H1 (cell line): ENCODE data around the gene NBEA. TPM values are rescaled to one million over a fixed set of nuclear protein-coding genes. Genes with fewer than 3 reads are reported as not detected.

Experiments
- CTCF ChIA-PET: fragments of 300-600 bp; sonication (Branson Sonifier 250); formaldehyde crosslinking; loops from one replicate; lab custom pipeline; 2021; ENCODE audit not compliant: partially characterized antibody; lab: Charles Lee
- POLR2A ChIA-PET: fragments of 300-600 bp; sonication (Branson Sonifier 250); formaldehyde crosslinking; loops from one replicate; lab custom pipeline; 2021; ENCODE audit warnings: inconsistent platforms; ENCODE audit not compliant: partially characterized antibody; lab: Charles Lee
- DNase-seq, 2 experiments: peaks; one replicate each; pipeline versions ENCODE4 v3.0.0 to v3.0.0-alpha.2; 2010 to 2022; ENCODE audit warnings: low spot score in 2 of 2, low read depth in 1 of 2, mixed read lengths in 1 of 2
- FAIRE-seq: peaks from 2 replicates; lab custom pipeline; 2011; peaks lifted over from hg19 to GRCh38; lab: Jason Lieb, UNC
- H2AFZ ChIP-seq: 2 replicates; pipeline ENCODE4 v1.8.1; 2012; ENCODE audit warnings: low read length, inconsistent platforms
- H2AK5ac ChIP-seq: 2 replicates; pipeline ENCODE4 v1.6.1; 2013; ENCODE audit warnings: low read depth, low read length
- H2BK120ac ChIP-seq: replicated peaks from 2 replicates; pipeline ENCODE3; 2013; ENCODE audit warnings: low read depth, low read length, inconsistent platforms
- H2BK12ac ChIP-seq: 2 replicates; pipeline ENCODE4 v1.6.1; 2013; ENCODE audit warnings: low read depth, low read length
- H2BK15ac ChIP-seq: 2 replicates; pipeline ENCODE4 v1.6.1; 2013; ENCODE audit warnings: low read length
- H2BK20ac ChIP-seq: 2 replicates; pipeline ENCODE4 v1.6.1; 2013; ENCODE audit warnings: low read length
- H2BK5ac ChIP-seq: 2 replicates; pipeline ENCODE4 v1.6.1; 2013; ENCODE audit warnings: low read depth, low read length
- H3K14ac ChIP-seq: 2 replicates; pipeline ENCODE4 v1.6.1; 2013; ENCODE audit warnings: inconsistent platforms; ENCODE audit not compliant: insufficient read length
- H3K18ac ChIP-seq: 2 replicates; pipeline ENCODE4 v1.6.1; 2013; ENCODE audit warnings: low read length; ENCODE audit errors: extremely low read depth
- H3K23ac ChIP-seq: 2 replicates; pipeline ENCODE4 v1.6.1; 2013; ENCODE audit warnings: inconsistent platforms; ENCODE audit not compliant: insufficient read length
- H3K23me2 ChIP-seq: 2 replicates; pipeline ENCODE4 v1.6.1; 2013; ENCODE audit warnings: low read depth, low read length
- H3K27ac ChIP-seq: 2 replicates; pipeline ENCODE4 v1.6.1; 2011; ENCODE audit warnings: low read depth, low read length, inconsistent platforms
- H3K27me3 ChIP-seq, 4 experiments: replicated peaks in 1 of 4; 1 replicate in 1 of 4; 2 replicates in 3 of 4; pipeline versions ENCODE4 v1.6.1 to v1.8.1; 2011 to 2013; ENCODE audit warnings: low read length in 3 of 4, mild to moderate bottlenecking in 3 of 4, inconsistent platforms in 2 of 4, mixed read lengths in 2 of 4, moderate library complexity in 1 of 4; ENCODE audit not compliant: control insufficient read depth in 3 of 4, insufficient read depth in 3 of 4; ENCODE audit errors: extremely low read depth in 1 of 4
- H3K36me3 ChIP-seq, 4 experiments: 2 replicates each; pipeline versions ENCODE4 v1.6.1 to v1.8.1; 2011 to 2013; ENCODE audit warnings: mild to moderate bottlenecking in 4 of 4, low read length in 3 of 4, moderate library complexity in 2 of 4, control low read depth in 1 of 4, inconsistent platforms in 1 of 4; ENCODE audit not compliant: insufficient read depth in 4 of 4, control insufficient read depth in 2 of 4
- H3K4ac ChIP-seq: replicated peaks from 2 replicates; pipeline ENCODE3; 2013; ENCODE audit warnings: low read length, low read depth, mixed read lengths, inconsistent platforms; ENCODE audit not compliant: insufficient read length
- H3K4me1 ChIP-seq, 4 experiments: replicated peaks in 1 of 4; 1 replicate in 1 of 4; 2 replicates in 3 of 4; pipeline versions ENCODE4 v1.6.1 to v1.8.1; 2011 to 2013; ENCODE audit warnings: low read length in 3 of 4, inconsistent platforms in 2 of 4, mixed read lengths in 1 of 4; ENCODE audit not compliant: insufficient read depth in 4 of 4, control insufficient read depth in 3 of 4
- H3K4me2 ChIP-seq, 2 experiments: 2 replicates each; pipeline versions ENCODE4 v1.6.1 to v1.8.1; 2011 to 2013; ENCODE audit warnings: low read depth in 2 of 2, low read length in 2 of 2, control low read depth in 1 of 2, inconsistent platforms in 1 of 2, mild to moderate bottlenecking in 1 of 2; ENCODE audit not compliant: insufficient read depth in 1 of 2
- H3K4me3 ChIP-seq, 4 experiments: fragments of 200-600, 300-600 bp in 1 of 4; sonication (generic), shearing (Covaris generic), sonication (Bioruptor Twin) in 1 of 4; 2 replicates each; pipeline versions ENCODE4 v1.5.1 to v1.8.1; 2011 to 2016; ENCODE audit warnings: low read length in 4 of 4, low read depth in 3 of 4, control low read depth in 2 of 4, inconsistent platforms in 2 of 4, mild to moderate bottlenecking in 2 of 4, mixed read lengths in 1 of 4, moderate library complexity in 1 of 4; ENCODE audit not compliant: insufficient read depth in 2 of 4; ENCODE audit errors: extremely low read depth in 1 of 4
- H3K56ac ChIP-seq: replicated peaks from 2 replicates; pipeline ENCODE3; 2013; ENCODE audit warnings: low read depth, mild to moderate bottlenecking, mixed read lengths, low read length, inconsistent platforms; ENCODE audit not compliant: insufficient read length
- H3K79me1 ChIP-seq: 2 replicates; pipeline ENCODE4 v1.6.1; 2013; ENCODE audit warnings: low read depth, low read length, control low read depth
- H3K79me2 ChIP-seq, 2 experiments: 2 replicates each; pipeline versions ENCODE4 v1.6.1 to v1.8.1; 2012 to 2013; ENCODE audit warnings: low read length in 2 of 2, mild to moderate bottlenecking in 2 of 2, inconsistent platforms in 1 of 2; ENCODE audit not compliant: insufficient read depth in 2 of 2, control insufficient read depth in 1 of 2
- H3K9ac ChIP-seq, 4 experiments: replicated peaks in 1 of 4; 1 replicate in 1 of 4; 2 replicates in 3 of 4; pipeline versions ENCODE4 v1.6.1 to v1.8.1; 2011 to 2013; ENCODE audit warnings: low read depth in 3 of 4, low read length in 3 of 4, control low read depth in 2 of 4, mild to moderate bottlenecking in 2 of 4, moderate library complexity in 2 of 4, inconsistent platforms in 1 of 4; ENCODE audit errors: extremely low read depth in 1 of 4
- H3K9me3 ChIP-seq, 2 experiments: 2 replicates each; pipeline versions ENCODE4 v1.6.1 to v1.8.1; 2012 to 2013; ENCODE audit warnings: mild to moderate bottlenecking in 2 of 2, moderate library complexity in 2 of 2, control low read depth in 1 of 2, inconsistent platforms in 1 of 2, low read depth in 1 of 2, low read length in 1 of 2, mixed read lengths in 1 of 2; ENCODE audit not compliant: insufficient read depth in 2 of 2
- H4K20me1 ChIP-seq, 2 experiments: replicated peaks in 1 of 2; 2 replicates each; pipeline versions ENCODE3 to v1.8.1; 2011 to 2013; ENCODE audit warnings: inconsistent platforms in 2 of 2, low read length in 2 of 2, mild to moderate bottlenecking in 1 of 2; ENCODE audit not compliant: insufficient read depth in 2 of 2, control insufficient read depth in 1 of 2
- H4K5ac ChIP-seq: 2 replicates; pipeline ENCODE4 v1.6.1; 2013; ENCODE audit warnings: low read length, low read depth, mixed read lengths, inconsistent platforms; ENCODE audit not compliant: insufficient read length
- H4K8ac ChIP-seq: 2 replicates; pipeline ENCODE4 v1.8.0; 2013; ENCODE audit warnings: mild to moderate bottlenecking, moderate library complexity, low read length, inconsistent platforms; ENCODE audit not compliant: insufficient read depth; ENCODE audit errors: extremely low read depth
- H4K91ac ChIP-seq: replicated peaks from 2 replicates; pipeline ENCODE3; 2013; ENCODE audit warnings: low read length, mixed read lengths, inconsistent platforms; ENCODE audit not compliant: insufficient read length
- KDM5A ChIP-seq: fragments of 200-600 bp; IDR thresholded peaks from 2 replicates; pipeline ENCODE4 v1.7.1; 2012; ENCODE audit warnings: mild to moderate bottlenecking, low read length, inconsistent platforms, mixed read lengths
- YY1 ChIP-seq: IDR thresholded peaks from 2 replicates; pipeline ENCODE4 v1.6.1; 2011; ENCODE audit warnings: low read depth, mild to moderate bottlenecking, low read length
- WGBS, 2 experiments: shearing (Covaris generic) in 1 of 2; methylation state at CpG; one replicate each; pipeline versions ENCODE4 v1.1.6 to v1.1.7; 2013 to 2015; ENCODE audit warnings: low lambda C conversion rate in 2 of 2, mixed read lengths in 2 of 2, inconsistent platforms in 1 of 2, low coverage in 1 of 2, missing lambda C conversion rate in 1 of 2; ENCODE audit not compliant: insufficient replicate concordance in 2 of 2, insufficient coverage in 1 of 2, insufficient read length in 1 of 2; ENCODE audit errors: extremely low coverage in 1 of 2, missing lambda C conversion rate in 1 of 2; 5-methylcytosine and 5-hydroxymethylcytosine counted together
- polyA plus RNA-seq, 7 experiments: library from polyadenylated mRNA; depleted of rRNA in 3 of 7; stranded (reverse) in 5 of 7; unstranded in 2 of 7; fragments of >200 nt in 5 of 7; fragments of 200-250 nt in 2 of 7; gene quantifications; 1 replicate in 5 of 7; 2 replicates in 1 of 7; 4 replicates in 1 of 7; pipeline versions ENCODE4 v1.2.1 to v1.2.3, GENCODE V29; 2011 to 2013; ENCODE audit warnings: missing spikeins in 2 of 7, mixed read lengths in 2 of 7
- total RNA-seq: library from RNA; stranded (reverse); fragmentation: NEBNext Ultra II Directional; extraction: Animal tissue kit (Norgen Biotek cat#: 25700); gene quantifications from 2 replicates; pipeline ENCODE4 v1.2.1, GENCODE V29; 2021

Gene NBEA
- total and polyA plus RNA-seq, 2 of the 8 experiments (the other 6 are each of a cell fraction or from before 2014, with no cell fraction given) = 14.2 to 21.5 TPM

- CTCF ChIA-PET = no interaction called here
Observed at GRCh38 chr13:34988330-34988791, 46.3 kb downstream of the NBEA start.

More at GRCh38 chr13:34988330-34988791, 46.3 kb downstream of the NBEA start:
- H3K9me3 ChIP-seq = peaks cover 42% of the 10 kb centered on the region in 2 experiments
- peaks cover 0 to 71% of the 10 kb centered on the region in 2 experiments; a peak in 2 of 4 replicates for H3K79me2 ChIP-seq
- H2AFZ ChIP-seq = no peak overlapping the region
- no peak overlapping the region for H3K56ac ChIP-seq
- H3K18ac ChIP-seq = no peak overlapping the region
- 96% methylated on average over 12 of the region's 12 CpGs; no CpG with 5 or more reads in 1 of the 2 experiments for WGBS, 2 experiments
- H3K4me1 ChIP-seq = no peaks in the 10 kb centered on the region
- H3K23ac ChIP-seq = no peak overlapping the region
- no peak overlapping the region for H3K9ac ChIP-seq
- no peak overlapping the region for H4K8ac ChIP-seq
- no peak overlapping the region for H2BK20ac ChIP-seq
- no peak overlapping the region for H4K91ac ChIP-seq
- no peak overlapping the region for H4K5ac ChIP-seq
- no peak for DNase-seq
- H3K36me3 ChIP-seq = peaks cover 0 to 25% (median 13%) of the 10 kb centered on the region in 4 experiments; a peak in 4 of 8 replicates
- no peak overlapping the region for H3K4me2 ChIP-seq
- no peak for TF ChIP-seq KDM5A
- peak; percentile 84 for TF ChIP-seq YY1
- no peaks in the 10 kb centered on the region for H3K23me2 ChIP-seq
- no peak for FAIRE-seq
- no peaks in the 10 kb centered on the region for H3K27me3 ChIP-seq
- H2BK15ac ChIP-seq = no peak overlapping the region
- H2AK5ac ChIP-seq = no peak overlapping the region
- no peak overlapping the region for H3K27ac ChIP-seq
- H4K20me1 ChIP-seq = no peaks in the 10 kb centered on the region
- H2BK120ac ChIP-seq = no peak overlapping the region
- no peak overlapping the region; a peak in 1 of 8 replicates for H3K4me3 ChIP-seq
- H2BK12ac ChIP-seq = no peak overlapping the region
- H2BK5ac ChIP-seq = no peak overlapping the region
- H3K4ac ChIP-seq = no peak overlapping the region
- no peaks in the 10 kb centered on the region; the same call in 1 of the 2 replicates for H3K79me1 ChIP-seq
- no peak overlapping the region for H3K14ac ChIP-seq
- POLR2A ChIA-PET = no interaction called here
